Measurements from ENCODE around the gene VAV3. TPM values are rescaled to one million over a fixed set of nuclear protein-coding genes. Genes with fewer than 3 reads are reported as not detected.

VAV3 gene
- not detected in 2 replicates for total RNA-seq

DNA sequence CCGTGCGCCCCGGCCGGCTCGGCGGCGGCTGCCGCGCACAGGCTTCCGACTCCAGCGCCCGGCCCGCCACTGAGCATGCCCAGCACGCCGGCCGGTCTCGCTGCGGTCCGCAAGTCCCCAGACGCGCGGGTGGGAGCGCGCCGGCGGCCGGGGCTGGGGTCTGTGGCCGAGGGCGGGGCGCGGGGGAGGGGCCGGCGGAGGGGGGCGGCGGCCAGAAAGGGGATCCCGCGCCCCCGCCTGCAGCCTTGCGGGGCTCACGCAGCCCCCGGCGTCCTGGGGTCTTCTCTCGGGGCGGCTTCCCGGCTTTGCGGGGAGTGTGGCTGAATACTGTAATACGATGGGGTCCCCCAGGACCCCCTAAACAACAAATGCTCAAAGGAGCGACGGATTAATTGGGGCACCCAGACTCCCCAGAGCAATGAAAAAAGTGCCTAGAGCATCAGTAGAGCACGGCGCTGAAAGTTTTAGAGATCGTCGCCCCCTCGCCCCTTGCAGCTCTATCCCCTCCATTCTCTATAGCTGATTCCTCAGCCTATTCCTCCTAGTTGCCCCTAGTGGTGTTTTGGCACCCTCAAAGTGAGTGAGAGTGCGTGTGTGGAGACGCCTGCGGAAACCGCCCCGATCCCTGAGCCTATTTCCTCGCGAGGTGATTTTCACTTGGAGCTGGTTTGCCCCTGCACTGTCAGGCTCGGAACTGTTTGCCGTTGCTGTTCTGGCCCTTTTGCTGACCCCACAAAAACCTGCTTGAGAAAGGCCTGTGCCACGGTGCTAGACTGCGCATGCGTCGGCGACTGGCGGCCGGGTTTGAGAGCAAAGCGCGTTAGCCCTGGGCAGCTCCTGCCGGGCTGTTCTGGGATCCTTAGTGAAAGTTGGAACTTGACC is at the start of gene VAV3:
TSS of gene VAV3 (minus strand) at position 71 of the 882 bp plus-strand sequence. CDS start 311 bp downstream, outside the sequence.

Other genes with a start within 250 kb of the VAV3 start
- 30.0 and 40.8 TPM in 2 replicates for gene SLC25A24, start 235.2 kb upstream of the VAV3 start, total RNA-seq